ENCODE measurements around the gene PLCB2. TPM values are rescaled to one million over a fixed set of nuclear protein-coding genes. Genes with fewer than 3 reads are reported as not detected.
A peak's percentile ranks its signal among the peaks of the same experiment; 100 is the strongest.

PLCB2 gene
- total RNA-seq, 1 donor from 2014 or later: 2.6 TPM

GRCh38 chr15:40282869-40283614 is 24.7 kb downstream of the PLCB2 start, which contains the start of gene ANKRD63:
Gene ANKRD63 (minus strand): TSS chr15:40283064. CDS start chr15:40282586, 478 bp downstream.
- Mint-ChIP-seq H3K9me3 (ENCODE audit: unreplicated experiment) (no peaks in the 10 kb centered on the region), H3K4me1 (ENCODE audit: low read depth, unreplicated experiment) (no peaks in the 10 kb centered on the region), H3K36me3 (ENCODE audit: unreplicated experiment) (no peaks in the 10 kb centered on the region), H3K4me3 (ENCODE audit: unreplicated experiment) (no peak within 1 kb of the TSS), H3K27me3 (ENCODE audit: unreplicated experiment) (peaks cover 22% of the 10 kb centered on the region), H3K27ac (ENCODE audit: unreplicated experiment) (no peak within 1 kb of the TSS)
- TF ChIP-seq CTCF (IDR thresholded peaks at IDR 0.05; ENCODE audit: partially characterized antibody, unreplicated experiment): no peak
- DNase-seq: no peak

- peak; percentile 40 for TF ChIP-seq CTCF (IDR thresholded peaks at IDR 0.05; ENCODE audit: partially characterized antibody, unreplicated experiment)
- H3K4me1 Mint-ChIP-seq (ENCODE audit: low read depth, unreplicated experiment): no peaks in the 10 kb centered on the region
- H3K27ac Mint-ChIP-seq (ENCODE audit: unreplicated experiment): no peak overlapping the region
- H3K9me3 Mint-ChIP-seq (ENCODE audit: unreplicated experiment): no peaks in the 10 kb centered on the region
- H3K36me3 Mint-ChIP-seq (ENCODE audit: unreplicated experiment): no peaks in the 10 kb centered on the region
- DNase-seq: peak; percentile 79
- H3K27me3 Mint-ChIP-seq (ENCODE audit: unreplicated experiment): peaks cover 22% of the 10 kb centered on the region
- H3K4me3 Mint-ChIP-seq (ENCODE audit: unreplicated experiment): no peak overlapping the region
Measured at GRCh38 chr15:40282147-40282868, 25.4 kb downstream of the PLCB2 start.

- DNase-seq: no peak
- Mint-ChIP-seq H3K27ac (ENCODE audit: unreplicated experiment) (no peak overlapping the region), H3K9me3 (ENCODE audit: unreplicated experiment) (no peaks in the 10 kb centered on the region), H3K4me3 (ENCODE audit: unreplicated experiment) (no peak overlapping the region), H3K36me3 (ENCODE audit: unreplicated experiment) (no peaks in the 10 kb centered on the region), H3K27me3 (ENCODE audit: unreplicated experiment) (peaks cover 22% of the 10 kb centered on the region), H3K4me1 (ENCODE audit: low read depth, unreplicated experiment) (no peaks in the 10 kb centered on the region)
- TF ChIP-seq CTCF (IDR thresholded peaks at IDR 0.05; ENCODE audit: partially characterized antibody, unreplicated experiment): no peak
Measured at GRCh38 chr15:40281801-40282146, 26.0 kb downstream of the PLCB2 start.

- Mint-ChIP-seq H3K9me3 (ENCODE audit: unreplicated experiment) (no peaks in the 10 kb centered on the region), H3K4me3 (ENCODE audit: unreplicated experiment) (peak overlapping the region; percentile 55), H3K4me1 (ENCODE audit: low read depth, unreplicated experiment) (peaks cover 2% of the 10 kb centered on the region), H3K27me3 (ENCODE audit: unreplicated experiment) (peaks cover 22% of the 10 kb centered on the region), H3K36me3 (ENCODE audit: unreplicated experiment) (no peaks in the 10 kb centered on the region), H3K27ac (ENCODE audit: unreplicated experiment) (no peak overlapping the region)
- no peak for TF ChIP-seq CTCF (IDR thresholded peaks at IDR 0.05; ENCODE audit: partially characterized antibody, unreplicated experiment)
- no peak for DNase-seq
Measured at GRCh38 chr15:40281057-40281800, 26.5 kb downstream of the PLCB2 start.
